Left kidney (tissue), 2 donors: ENCODE data around the gene LOXL3. TPM values are rescaled to one million over a fixed set of nuclear protein-coding genes. Genes with fewer than 3 reads are reported as not detected.

Source experiments
- DNase-seq: peaks from one replicate; pipeline ENCODE4 v3.0.0-alpha.2; 2013
- polyA plus RNA-seq: library from polyadenylated mRNA; unstranded; fragments of 120-200 nt; gene quantifications from one replicate; pipeline ENCODE4 v1.2.1, GENCODE V29; 2013; ENCODE audit not compliant: insufficient read length

The LOXL3 gene
- polyA plus RNA-seq, 1 donor, result 10.8 TPM

DNA sequence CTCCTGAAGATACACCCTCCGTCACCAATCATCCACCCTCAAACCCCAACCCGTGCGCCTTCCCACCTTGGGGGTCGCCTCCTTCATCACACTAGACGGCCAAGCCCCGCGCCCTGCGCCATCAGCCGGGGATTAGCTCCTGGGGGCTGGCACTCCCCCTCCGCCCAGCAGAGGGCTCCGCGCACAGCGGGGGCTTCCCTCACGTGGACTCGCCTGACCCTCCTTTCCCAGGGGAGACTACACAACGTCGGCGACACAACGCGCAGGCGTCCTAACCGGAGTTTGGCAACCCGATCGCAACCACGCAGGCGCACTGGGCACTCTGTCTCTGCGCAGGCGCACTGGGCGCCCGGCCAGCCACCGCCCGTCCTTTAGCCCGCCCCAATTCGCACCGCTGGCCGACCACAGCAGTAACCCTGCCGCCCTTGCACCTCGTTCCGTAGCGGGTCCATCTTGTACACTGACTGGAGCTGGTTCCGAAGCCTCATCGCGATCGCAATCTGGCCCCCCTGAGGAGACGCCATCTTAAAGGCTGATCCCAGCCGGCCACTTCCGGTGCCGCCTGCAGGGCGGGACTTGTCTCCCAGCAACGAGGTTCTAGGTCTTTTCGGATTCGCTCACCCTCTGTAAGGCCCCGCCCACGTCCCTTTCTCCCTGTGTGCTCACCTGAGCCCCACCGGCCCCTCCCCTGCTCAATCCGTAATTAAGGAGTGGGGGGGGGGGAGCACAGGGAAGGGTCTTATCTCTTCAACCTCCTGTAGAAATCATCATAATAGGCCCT lies 46.4 kb downstream of the LOXL3 start, which contains the start of gene PCGF1:
Gene PCGF1 (minus strand): TSS at position 551 of the 781 bp plus-strand sequence. CDS start 27 bp downstream, at position 524.
- peak; percentile 99 for DNase-seq

DNA sequence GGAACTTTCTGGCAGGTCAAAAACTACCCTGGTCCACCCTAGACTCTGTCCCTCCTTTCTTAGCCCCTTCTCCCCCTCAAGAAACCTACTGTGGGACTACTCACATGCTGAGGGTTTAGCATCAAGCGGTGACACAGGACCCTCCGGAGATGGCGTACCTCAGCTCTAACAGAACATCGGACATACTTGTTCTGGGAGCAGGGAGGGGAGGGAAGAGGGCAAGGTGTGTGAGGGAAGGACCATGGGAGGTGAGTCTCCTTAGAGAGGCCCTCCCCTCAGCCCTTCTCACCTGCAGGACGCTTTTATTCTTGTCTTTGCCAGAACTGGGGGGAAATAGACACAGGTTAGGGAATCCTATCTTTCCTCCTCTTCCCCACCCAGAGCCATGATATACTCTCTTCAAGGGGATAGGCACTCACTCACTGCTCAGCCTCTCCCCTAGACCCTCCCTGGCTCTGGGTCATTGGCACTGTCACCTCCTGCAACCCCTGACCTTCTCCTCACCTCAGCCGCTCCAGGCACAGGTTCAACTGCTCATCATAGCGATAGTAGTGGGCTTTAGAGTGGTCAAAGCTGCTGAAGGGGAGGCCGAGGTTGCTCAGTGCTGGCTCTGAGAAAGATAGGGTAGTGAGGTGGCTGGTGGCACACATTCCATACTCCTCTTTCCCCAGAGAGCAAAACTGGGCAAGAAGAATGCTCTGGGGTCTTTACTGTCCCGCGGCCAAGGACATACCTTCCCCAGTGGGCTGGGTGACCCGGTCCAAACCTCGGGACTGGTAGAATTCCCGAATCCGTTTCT lies 48.1 kb downstream of the LOXL3 start:
- no peak for DNase-seq

DNA sequence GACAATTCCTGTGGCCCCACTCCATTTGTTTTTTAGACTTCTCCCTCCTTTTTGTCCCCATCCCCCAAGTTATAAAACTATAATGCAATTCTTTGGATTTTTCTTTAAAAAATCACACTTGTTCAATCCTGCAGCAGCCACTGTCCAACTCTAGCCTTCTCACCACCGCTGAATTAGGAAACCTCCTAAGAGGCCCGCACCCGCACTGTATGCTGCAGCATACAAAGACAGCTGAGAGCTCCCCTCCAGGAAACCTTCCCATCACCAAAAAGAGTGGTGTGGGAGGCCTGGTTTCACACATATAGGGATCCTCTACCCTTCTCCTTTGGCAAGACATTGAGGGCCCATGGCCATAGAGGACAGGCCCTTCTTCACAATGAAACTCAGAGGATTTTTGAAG lies 49.2 kb downstream of the LOXL3 start:
- DNase-seq, result no peak

DNA sequence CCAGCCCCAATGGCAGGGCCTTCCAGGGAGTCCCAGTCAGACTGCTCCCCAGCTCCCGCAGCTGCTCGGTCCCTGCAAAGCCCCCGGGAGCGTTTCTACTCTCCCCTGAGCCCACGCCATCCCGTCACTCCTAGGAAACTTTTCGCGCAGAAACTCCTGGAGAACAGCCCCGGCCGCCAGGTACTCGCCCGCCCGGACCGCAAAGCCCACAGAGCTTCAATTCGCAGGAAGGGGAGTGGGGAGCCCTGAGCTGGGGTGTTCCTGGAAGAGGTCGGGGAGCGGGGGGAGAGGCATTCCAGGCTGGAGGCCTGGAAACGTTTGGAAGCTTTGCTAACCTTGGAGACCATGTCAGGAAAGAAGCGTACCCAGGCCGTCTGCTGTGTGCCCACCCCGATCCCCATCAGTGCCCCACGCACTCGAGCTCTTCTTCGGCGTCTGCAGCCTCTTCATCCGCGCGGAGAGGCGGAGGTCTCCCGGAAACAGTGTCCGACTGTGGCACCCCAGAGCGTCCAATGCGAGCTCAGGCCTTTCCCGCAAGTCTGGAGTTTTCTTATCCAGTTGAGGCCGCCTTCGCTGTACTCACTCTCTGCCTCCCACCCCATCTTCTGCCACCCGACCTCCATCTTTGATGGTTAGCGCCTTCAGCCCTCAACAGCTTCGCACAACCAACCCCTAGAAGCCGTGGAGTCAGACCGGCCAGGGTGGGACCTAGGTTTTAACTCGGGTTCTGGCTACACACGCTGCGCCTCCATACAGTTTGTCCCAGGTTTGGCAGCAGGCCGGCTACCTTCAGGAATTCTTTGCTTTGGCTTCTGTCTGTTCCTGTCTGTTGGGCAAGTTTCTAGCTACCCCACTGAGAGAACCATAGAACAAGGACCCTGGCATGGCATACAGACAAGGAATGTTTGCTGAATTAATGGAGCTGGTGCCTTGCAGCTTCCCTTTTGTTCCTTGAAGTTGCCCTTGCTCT lies 50.0 kb downstream of the LOXL3 start:
- no peak for DNase-seq

DNA sequence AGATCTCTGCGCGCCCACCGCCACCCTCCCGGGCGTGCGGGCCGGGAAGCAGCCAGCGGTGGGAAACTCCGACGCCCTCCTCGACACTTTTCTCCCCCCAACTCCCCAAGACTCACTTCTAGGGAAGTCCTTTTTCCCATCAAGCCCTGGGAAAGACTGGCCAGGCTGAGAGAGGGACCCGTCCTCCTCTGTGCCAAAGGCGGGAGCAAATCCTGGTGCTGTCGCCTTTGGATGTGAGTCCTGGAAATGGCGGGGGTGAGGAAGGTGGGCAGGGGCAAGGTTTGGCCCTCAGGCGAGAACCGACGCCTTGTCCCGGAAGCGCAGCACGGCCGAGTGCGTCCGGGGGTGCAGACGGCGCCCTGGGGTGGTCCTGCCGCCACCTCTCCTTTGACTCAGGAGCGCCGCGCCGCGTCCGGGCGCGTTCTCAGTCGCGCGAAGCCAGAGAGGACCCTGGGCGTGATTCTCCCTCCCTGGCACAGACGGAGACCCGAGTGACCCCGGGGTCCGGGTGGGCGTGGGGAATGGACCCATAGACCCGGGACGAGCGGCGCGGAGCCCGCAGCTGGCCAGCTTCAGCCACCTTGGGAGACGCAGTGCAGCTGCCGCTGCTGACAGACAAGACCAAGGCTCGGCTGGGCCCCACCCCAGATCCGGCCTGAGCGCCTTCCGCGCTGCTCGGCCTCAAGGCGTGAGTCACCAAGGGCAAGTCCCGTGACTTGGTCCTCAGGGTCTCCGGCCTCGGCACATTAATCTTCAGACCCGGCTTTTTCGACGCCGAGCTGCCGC lies 50.8 kb downstream of the LOXL3 start:
- no peak for DNase-seq

DNA sequence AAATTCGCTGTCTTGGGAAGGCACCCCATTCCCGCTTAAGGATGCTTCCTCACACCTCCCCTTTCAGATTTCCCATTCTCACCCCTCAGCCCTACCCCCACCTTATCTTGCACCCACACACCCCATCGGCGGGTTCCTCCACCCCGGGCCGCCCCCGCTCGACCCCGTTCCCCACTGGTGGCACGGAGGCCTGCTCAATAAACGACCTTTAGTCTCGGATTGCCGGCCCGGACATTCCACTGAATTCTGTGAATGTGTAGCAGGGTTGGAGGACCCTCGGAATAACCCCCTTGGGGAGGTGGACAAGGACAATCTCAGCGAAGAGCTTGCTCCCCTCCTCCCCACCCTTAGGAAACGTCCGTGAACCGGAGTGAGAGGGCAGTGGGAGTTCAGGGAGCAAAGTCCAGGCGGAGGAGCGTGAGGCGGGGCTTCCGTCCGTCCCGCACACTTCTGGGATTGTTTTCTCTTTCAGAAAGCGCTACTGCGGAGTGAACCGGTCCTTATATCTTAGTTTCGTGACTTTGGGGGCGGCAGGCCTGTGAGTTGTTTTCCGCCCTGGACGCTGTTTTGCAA lies 51.5 kb downstream of the LOXL3 start:
- DNase-seq, result no peak

DNA sequence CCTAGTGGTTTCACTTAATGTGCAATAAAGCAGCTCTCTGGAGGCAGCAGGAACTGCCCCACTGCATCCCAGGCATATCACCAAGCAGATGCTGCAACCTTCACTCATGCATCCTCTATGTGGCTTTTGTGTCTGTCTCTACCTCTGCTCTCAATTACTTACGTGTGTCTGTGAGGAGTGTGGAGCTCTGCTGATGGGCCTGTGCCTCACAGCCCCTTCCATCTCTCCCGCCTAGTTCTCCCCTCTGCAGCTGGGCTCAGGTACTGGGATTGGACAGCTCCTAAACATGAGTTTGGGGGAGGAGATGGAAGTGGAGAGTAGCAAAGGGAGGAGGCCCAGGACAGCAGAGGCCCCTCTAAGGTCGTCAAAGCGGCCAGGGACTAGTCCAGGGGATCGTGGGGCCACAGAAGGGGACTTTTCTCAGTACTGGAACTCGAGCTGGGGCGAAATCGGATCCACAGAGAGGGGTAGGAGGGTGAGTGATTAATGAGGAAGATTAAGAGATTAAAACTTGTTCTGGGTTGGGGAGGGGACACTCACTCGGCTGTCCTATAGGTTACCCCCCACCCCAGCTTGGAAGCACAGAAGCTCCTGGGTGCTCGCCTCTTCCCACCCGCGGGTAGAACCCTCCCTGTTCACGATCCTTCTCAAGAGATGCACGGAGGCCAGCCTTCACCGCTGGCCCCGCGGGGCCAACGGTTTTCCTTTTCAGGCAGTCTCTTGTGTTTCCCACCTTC lies 52.2 kb downstream of the LOXL3 start:
- no peak for DNase-seq

DNA sequence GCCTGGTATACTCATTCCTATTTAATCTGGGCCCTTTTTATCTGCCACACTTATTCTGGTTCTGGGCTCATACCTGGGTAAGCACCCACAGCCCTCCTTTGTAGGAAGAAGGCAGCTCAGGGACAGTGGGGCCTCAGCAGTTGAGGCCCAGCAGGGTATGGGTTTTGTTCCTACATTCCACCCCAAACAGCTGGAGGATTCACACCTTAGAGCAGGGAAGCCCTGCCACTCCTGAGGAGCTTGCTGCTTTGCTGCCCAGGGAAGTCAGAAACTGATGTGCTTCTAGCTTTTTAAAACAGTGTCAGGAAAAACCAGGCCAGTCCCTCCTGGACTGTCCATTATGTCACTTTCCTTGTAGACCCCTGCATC lies 53.2 kb downstream of the LOXL3 start:
- DNase-seq, result no peak

DNA sequence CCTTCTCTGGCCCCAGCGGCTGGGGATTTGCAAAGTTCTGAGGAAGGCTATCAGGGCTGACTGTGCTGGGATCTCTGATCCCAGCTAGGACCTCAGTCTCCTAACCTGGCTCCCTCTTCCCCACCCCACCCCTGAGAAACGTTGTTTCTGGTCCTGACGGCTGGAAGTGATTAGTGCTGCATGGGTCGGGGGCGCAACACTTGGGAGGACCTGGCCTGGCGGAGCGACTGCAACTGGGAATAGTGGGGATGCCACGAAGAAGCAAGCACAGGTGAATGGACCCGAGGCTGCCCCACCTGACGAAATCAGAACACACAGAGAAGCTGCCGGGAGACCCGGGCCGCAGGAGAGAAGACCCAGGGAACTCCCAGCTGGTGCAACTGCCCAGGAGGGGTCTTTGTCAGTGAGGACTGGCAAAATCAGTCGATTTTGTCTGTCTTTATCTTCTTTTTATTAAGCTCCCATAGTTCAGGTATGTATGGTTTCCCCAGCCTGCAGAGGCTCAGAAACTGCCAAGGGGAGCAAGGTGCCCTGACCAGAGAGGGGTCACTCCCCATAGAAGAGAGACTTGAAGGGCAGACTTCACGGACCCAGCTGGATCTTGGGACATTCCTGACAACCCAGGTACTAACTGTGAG lies 53.7 kb downstream of the LOXL3 start:
- no peak for DNase-seq

DNA sequence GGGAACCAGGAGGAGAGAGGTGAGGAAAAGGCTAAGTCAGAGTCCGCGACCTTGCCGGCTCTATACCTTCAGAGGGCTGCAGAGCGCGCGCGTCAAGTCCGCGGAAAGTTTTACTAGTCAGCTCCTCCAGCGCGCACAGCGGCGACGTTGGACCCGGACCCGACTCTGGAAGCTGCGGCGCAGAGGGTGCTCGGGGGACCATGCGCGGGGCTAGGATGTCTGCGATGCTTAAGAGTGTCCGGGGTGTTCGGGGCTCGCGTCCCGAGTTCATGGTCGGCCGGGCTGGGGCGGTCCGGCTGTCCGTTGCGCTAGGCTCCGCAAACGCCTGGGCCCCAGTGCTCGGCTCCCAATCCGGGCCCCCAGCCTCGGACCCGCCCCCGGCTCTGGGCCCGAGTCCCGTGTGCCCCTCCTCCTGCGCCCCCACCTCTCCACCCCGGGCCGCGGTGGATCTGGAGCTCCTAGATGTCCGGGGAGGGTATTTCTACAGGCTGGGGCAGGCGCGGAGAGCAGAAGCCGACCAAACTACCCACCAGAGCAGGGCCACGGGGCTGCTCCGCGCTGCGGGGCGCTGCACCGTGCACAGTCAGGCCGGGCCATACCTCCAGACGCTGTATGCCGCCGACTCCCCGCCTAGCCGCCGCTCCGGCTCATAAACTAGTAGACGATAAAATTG lies 54.3 kb downstream of the LOXL3 start, which contains the start of gene LBX2:
Gene LBX2 (minus strand): TSS at position 337 of the 673 bp plus-strand sequence. CDS start 66 bp downstream, at position 271.
- DNase-seq, result no peak

DNA sequence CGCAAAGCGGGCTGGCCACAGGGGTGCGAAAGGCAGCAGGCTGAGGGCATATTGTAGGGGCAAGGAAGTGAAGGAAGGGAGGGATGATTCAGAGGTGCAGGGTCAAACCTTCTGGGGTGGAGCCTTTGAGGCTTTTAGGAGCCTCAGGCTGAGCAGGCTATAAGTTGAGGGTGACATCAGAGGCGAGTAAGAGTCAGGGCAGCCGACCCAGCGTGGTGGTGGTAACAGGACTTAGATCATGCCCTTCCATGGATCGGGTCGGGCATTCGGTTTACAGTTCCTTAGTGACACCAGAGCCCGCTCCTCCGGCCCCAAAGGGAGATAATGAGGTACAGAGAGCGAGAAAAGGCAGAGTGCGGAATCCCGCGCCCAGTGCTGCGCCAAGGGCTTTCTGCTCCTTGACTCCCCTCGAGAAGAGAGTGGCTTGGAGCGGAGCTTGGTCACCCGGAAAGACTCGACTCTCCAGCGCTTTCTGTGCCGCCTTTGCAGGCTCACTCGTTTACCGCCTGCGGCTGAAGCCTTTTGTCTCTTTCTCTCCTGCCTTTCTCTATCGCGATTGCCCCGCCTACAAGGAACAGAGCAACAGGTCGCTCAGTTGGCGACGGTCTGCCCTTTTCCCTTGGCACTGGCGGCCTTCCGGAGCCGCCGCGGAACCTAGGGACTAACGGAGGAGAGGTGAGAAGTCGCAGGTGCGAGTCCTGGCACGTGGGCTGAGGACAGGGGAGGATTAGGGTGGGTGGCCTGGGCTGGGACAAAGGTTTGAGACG lies 55.1 kb downstream of the LOXL3 start:
- DNase-seq, result no peak

DNA sequence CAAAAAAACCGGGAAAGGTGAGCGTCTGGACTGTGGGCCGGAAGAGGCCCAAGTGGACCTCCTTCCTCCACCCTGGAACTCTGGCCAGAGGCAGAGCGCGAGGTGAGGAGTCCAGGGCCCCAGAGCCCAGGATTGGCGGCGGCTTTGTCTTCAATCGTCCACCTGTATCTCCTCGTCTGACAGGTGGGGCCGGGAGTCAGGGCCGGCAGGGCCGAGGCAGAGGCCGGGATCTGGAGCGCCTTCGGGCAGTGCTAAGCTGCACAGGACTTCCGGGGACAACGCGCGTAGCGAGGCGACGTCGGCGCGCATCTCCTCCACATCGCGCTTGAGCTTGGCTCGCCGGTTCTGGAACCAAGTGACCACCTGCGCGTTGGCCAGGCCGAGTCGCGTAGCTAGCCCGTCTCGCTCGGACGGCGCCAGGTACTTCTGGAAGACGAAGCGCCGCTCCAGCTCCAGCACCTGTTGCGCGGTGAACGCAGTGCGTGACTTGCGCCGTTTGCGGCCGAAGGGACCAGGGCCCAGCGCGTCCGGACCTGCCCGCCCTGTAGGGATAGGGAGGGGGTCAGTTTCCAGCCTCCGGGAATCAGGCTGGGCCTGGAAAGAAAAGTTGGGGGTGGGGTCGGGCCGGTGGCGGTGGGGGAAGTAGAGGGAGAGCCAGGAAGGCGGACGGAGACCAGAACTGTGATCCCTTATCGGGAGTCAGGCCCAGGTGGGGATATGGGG lies 55.8 kb downstream of the LOXL3 start:
- DNase-seq, result no peak

DNA sequence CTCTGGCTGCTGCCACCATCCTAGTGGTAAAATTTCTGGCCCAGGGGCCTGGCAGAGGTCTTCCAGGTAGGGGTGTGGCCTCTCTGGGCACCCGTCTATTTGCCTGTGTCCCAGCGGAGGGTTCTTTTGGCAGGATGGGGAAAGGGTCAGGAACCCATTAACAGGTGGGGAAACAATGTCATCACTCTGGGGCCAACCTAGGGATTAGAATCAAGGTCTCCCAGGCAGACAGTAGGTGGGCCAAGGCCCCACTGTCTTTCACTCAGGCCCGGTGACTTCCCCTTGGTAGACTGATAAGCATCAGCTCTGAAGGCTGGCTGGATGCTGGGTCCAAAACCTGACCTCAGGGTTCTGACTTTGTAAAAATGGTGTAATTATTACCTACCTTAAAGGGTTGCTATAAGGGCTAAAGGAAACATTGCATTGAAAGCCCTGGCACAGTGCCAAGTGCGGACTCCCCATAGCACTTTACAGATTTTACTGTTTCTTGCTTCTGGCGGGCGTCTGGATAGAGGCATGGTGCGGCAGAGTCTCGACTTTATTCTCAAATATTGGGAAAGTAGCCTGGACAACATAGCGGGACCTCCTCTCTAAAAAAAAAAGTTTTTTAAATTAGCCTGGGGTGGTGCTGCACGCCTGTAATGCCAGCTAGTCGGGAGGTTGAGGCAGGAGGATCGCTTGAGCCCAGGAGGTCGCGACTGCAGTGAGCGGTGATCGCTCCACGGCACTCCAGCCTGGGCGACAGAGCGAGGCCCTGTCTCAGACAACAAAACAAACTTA lies 56.6 kb downstream of the LOXL3 start:
- DNase-seq, result no peak

DNA sequence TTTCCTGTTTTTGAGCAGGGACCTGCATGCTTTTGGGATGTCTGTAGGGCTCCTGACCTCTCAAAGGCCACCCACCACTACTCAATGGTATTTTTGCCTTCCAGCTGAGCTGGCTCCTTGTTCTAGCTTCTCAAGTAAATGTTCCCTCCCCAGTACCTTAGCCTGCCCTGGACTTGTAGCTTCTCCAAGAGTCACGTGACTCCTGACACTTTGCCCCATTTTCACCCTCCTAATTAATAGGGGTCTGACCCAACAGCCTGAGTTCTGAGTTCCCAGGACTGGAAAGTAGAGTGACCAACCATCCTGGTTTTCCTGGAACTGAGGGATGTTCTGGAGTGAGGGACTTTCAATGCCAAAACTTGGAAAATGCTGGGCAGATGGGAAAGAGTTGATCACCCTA lies 58.3 kb downstream of the LOXL3 start:
- DNase-seq, result no peak

DNA sequence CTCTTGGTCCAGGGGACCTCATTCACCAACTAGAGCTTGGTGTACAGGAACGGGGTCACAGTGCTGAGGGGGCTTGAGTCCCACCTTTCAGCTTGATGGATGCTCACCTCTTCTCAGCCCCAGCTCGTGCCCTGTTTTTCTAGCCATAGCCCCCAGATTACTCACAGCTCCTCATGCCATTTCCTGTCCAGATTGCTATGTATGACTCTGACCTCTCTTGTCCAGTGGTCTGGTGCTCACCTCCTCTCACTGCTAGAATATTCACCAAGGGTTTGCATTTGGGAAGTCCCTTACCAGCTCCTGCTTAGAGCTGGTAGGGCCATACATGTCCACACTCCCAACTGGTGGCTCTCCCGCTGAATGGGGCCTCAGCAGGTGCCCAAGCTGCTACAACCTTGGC lies 60.2 kb downstream of the LOXL3 start:
- DNase-seq, result no peak

DNA sequence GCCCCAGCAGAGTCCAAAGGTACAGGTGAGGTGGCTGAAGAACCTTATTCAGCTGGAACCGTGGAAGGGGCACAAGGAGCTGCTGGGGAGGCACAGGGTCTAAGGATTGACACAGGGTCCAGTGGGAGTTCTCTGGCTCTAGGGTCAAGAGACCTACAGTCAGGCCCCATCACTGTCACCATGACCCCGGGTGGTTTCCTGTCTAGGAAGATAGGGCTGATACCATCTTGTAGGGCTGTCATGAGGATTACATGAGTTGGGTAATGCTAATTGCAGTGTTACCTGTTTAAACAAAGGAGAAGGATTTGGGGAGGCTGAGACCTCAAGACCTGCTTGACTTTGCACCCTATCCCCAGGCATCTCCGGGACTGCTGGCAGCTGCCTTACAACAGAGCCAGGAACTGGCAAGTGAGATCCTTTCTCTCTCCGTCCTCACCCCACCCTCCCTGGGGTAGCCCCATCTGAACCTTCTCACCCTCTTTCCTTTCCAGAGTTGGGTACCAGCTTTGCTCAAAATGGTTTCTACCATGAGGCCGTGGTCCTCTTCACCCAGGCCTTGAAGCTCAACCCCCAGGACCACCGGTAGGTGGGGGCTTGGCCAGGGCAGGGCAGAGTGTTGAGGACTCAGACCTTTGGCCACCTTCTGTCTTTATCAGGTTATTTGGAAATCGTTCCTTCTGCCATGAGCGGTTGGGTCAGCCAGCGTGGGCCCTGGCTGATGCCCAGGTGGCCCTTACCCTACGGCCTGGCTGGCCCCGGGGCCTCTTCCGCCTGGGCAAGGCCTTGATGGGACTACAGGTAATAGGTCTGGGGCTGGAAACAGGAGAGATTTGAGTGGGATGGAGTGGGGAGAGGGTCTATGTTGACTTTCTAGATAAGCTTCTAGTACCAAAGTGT lies 61.8 kb downstream of the LOXL3 start:
- no peak for DNase-seq
